Vagina (tissue), 2 donors: ENCODE data around the gene REL.

Source experiments
- POLR2A ChIP-seq, 2 donors: fragments of 450-650 bp; IDR thresholded peaks; one replicate each; pipeline ENCODE4 v1.6.1; 2017; ENCODE audit warnings: antibody characterized with exemption in 2 of 2, mild to moderate bottlenecking in 2 of 2, moderate library complexity in 2 of 2
- POLR2AphosphoS5 ChIP-seq, 2 donors: sonication (generic); formaldehyde crosslinking; IDR thresholded peaks; one replicate each; pipeline ENCODE4 v1.9.0; 2017; ENCODE audit warnings: antibody characterized with exemption in 2 of 2, mild to moderate bottlenecking in 2 of 2, low read depth in 1 of 2; ENCODE audit not compliant: insufficient read depth in 1 of 2
- TF ChIP-seq, protein P1 (sequence below), 3 experiments: fragments of 450-650 bp in 2 of 3; fragments of 200-600 bp in 1 of 3; sonication (generic) in 1 of 3; IDR thresholded peaks; one replicate each; pipeline ENCODE4 v1.5.1; 2017 to 2019; ENCODE audit warnings: antibody characterized with exemption in 3 of 3, mild to moderate bottlenecking in 2 of 3, moderate library complexity in 2 of 3

DNA sequence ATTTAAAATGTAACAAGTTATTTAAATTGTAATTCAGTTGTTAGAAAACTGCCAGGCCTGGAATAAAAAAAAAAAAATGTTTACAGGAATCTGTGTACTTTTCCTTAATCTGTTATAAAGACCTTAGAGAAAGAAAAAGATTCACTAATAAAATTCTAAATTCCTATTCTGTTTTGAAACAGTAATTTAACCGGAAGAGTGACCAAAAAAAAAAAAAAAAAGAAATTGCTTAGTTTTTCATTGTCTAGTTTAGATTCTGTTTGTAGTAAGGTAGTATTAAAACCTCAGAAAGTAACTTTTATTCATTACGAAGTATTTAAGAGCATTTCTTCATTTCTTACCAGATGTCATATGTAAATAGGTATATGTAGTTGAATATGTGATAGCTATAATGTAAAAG, 2.5 kb downstream of the REL start:
- no peak for TF ChIP-seq POLR2A (IDR thresholded peaks at IDR 0.05)
- TF ChIP-seq, protein P1, sequence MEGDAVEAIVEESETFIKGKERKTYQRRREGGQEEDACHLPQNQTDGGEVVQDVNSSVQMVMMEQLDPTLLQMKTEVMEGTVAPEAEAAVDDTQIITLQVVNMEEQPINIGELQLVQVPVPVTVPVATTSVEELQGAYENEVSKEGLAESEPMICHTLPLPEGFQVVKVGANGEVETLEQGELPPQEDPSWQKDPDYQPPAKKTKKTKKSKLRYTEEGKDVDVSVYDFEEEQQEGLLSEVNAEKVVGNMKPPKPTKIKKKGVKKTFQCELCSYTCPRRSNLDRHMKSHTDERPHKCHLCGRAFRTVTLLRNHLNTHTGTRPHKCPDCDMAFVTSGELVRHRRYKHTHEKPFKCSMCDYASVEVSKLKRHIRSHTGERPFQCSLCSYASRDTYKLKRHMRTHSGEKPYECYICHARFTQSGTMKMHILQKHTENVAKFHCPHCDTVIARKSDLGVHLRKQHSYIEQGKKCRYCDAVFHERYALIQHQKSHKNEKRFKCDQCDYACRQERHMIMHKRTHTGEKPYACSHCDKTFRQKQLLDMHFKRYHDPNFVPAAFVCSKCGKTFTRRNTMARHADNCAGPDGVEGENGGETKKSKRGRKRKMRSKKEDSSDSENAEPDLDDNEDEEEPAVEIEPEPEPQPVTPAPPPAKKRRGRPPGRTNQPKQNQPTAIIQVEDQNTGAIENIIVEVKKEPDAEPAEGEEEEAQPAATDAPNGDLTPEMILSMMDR (IDR thresholded peaks at IDR 0.05): no peak
- no peak for TF ChIP-seq POLR2AphosphoS5 (IDR thresholded peaks at IDR 0.05; ENCODE audit: insufficient read depth in 1 of 2, low read depth in 1 of 2)
